ENCODE measurements around the gene S100A2.

- TF ChIP-seq, protein P1, sequence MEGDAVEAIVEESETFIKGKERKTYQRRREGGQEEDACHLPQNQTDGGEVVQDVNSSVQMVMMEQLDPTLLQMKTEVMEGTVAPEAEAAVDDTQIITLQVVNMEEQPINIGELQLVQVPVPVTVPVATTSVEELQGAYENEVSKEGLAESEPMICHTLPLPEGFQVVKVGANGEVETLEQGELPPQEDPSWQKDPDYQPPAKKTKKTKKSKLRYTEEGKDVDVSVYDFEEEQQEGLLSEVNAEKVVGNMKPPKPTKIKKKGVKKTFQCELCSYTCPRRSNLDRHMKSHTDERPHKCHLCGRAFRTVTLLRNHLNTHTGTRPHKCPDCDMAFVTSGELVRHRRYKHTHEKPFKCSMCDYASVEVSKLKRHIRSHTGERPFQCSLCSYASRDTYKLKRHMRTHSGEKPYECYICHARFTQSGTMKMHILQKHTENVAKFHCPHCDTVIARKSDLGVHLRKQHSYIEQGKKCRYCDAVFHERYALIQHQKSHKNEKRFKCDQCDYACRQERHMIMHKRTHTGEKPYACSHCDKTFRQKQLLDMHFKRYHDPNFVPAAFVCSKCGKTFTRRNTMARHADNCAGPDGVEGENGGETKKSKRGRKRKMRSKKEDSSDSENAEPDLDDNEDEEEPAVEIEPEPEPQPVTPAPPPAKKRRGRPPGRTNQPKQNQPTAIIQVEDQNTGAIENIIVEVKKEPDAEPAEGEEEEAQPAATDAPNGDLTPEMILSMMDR (IDR thresholded peaks at IDR 0.05): no peak
- no peak for TF ChIP-seq POLR2A (IDR thresholded peaks at IDR 0.05)
Observed at GRCh38 chr1:153577624-153578051, 12.0 kb upstream of the S100A2 start.
